ENCODE results near the gene RELN. TPM values are rescaled to one million over a fixed set of nuclear protein-coding genes. Genes with fewer than 3 reads are reported as not detected.

The RELN gene
- total and polyA plus RNA-seq, 12 donors, result 0.22 to 1.9 (median 0.93) TPM

GRCh38 chr7:103533761-103534160 lies 455.7 kb downstream of the RELN start:
- no peaks in the 10 kb centered on the region for H3K36me3 ChIP-seq
- H3K27me3 ChIP-seq, result no peaks in the 10 kb centered on the region
- no peak for DNase-seq
- 78 to 81% methylated on average over 4 of the region's 4 CpGs for WGBS, 2 donors
- peaks cover 0 to 4% (median 0%) of the 10 kb centered on the region in 9 donors for H3K4me1 ChIP-seq
- peaks cover 0 to 4% (median 0%) of the 10 kb centered on the region in 11 donors for H3K9me3 ChIP-seq
- H3K4me3 ChIP-seq, result no peak overlapping the region
- TF ChIP-seq, protein P1, sequence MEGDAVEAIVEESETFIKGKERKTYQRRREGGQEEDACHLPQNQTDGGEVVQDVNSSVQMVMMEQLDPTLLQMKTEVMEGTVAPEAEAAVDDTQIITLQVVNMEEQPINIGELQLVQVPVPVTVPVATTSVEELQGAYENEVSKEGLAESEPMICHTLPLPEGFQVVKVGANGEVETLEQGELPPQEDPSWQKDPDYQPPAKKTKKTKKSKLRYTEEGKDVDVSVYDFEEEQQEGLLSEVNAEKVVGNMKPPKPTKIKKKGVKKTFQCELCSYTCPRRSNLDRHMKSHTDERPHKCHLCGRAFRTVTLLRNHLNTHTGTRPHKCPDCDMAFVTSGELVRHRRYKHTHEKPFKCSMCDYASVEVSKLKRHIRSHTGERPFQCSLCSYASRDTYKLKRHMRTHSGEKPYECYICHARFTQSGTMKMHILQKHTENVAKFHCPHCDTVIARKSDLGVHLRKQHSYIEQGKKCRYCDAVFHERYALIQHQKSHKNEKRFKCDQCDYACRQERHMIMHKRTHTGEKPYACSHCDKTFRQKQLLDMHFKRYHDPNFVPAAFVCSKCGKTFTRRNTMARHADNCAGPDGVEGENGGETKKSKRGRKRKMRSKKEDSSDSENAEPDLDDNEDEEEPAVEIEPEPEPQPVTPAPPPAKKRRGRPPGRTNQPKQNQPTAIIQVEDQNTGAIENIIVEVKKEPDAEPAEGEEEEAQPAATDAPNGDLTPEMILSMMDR (IDR thresholded peaks at IDR 0.05), result no peak
- intact Hi-C loops (cut with DNase I), result no loop called here
- H3K27ac ChIP-seq, result no peak overlapping the region
- ATAC-seq, result no peak

DNA sequence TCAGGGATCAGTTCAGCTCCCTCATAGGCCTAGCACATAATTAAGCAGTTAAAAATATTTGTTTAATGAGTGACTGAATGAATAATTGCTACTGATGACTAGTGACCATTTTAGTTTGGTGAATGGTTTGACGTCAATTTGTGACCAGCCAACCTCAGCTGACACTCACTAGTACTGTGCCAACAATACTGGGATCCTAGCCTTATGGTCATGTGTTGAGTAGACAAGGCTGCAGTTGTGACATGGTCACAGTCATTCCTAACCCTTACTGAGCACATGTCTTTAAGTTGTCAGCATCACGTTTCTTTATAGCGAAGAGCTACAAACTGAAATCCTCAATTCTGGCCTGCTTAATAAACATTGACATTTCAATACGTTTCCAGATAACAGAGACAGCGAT lies 456.5 kb downstream of the RELN start:
- H3K4me3 ChIP-seq, result no peak overlapping the region
- H3K27me3 ChIP-seq, result no peaks in the 10 kb centered on the region
- H3K36me3 ChIP-seq, result no peaks in the 10 kb centered on the region
- no peak overlapping the region for H3K27ac ChIP-seq
- ATAC-seq, result peak in 7 of 8 donors; percentile 64 to 97 (median 85)
- peaks cover 0 to 4% (median 0%) of the 10 kb centered on the region in 11 donors for H3K9me3 ChIP-seq
- peaks cover 0 to 4% (median 0%) of the 10 kb centered on the region in 9 donors for H3K4me1 ChIP-seq
- TF ChIP-seq, protein P1 (IDR thresholded peaks at IDR 0.05), result no peak
- no peak for DNase-seq
- intact Hi-C loops (cut with DNase I), result no loop called here
- 63% methylated on average over 5 of the region's 5 CpGs for WGBS, 2 donors

GRCh38 chr7:103528152-103528551 lies 461.3 kb downstream of the RELN start:
- ATAC-seq, result no peak
- Histone ChIP-seq H3K27ac (no peak overlapping the region), H3K9me3 (peaks cover 0 to 4% (median 0%) of the 10 kb centered on the region in 11 donors), H3K36me3 (no peaks in the 10 kb centered on the region), H3K27me3 (no peaks in the 10 kb centered on the region), H3K4me1 (peaks cover 0 to 2% (median 0%) of the 10 kb centered on the region in 9 donors), H3K4me3 (no peak overlapping the region)
- TF ChIP-seq, protein P1 (IDR thresholded peaks at IDR 0.05), result no peak
- DNase-seq, result no peak
- intact Hi-C loops (cut with DNase I), result loop anchor here in 4 of 10 donors (5.0 to 10.0 kb wide), 3 partner anchors 627 to 634 kb away; no protein-coding TSS in a partner anchor
- 77 to 79% methylated on average over 2 of the region's 2 CpGs for WGBS, 2 donors

DNA sequence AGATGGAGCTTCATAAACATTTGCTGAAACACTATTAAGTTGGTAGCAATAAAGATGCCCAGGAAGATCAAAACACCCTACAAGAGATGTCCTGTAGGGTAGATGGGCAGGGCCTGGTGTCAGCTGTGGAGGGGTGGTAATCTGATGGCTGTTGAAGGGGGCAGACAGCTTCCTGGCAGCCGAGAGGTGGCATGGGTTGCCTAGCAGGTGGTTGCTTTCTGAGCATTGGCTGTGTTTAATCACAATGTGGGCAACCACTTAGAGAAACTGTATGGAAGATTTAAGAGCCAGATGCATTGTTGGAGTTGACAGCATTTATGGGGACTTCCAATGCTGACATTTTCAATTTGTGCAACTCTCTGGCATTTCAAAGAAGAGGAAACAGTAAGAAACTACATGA lies 463.5 kb downstream of the RELN start:
- H3K4me1 ChIP-seq, result no peaks in the 10 kb centered on the region
- peaks cover 0 to 3% (median 0%) of the 10 kb centered on the region in 7 donors for H3K27me3 ChIP-seq
- intact Hi-C loops (cut with DNase I), result loop anchor here in 4 of 10 donors (2.0 to 10.0 kb wide), 4 partner anchors 47 to 636 kb away; no protein-coding TSS in a partner anchor

More for the DNA sequence above, 463.5 kb downstream of the RELN start:
- DNase-seq (no peak), ATAC-seq (no peak)
- Histone ChIP-seq H3K27ac (no peak overlapping the region), H3K36me3 (no peaks in the 10 kb centered on the region), H3K4me3 (no peak overlapping the region), H3K9me3 (no peaks in the 10 kb centered on the region)
- TF ChIP-seq, protein P1 (IDR thresholded peaks at IDR 0.05), result no peak
- 34 to 44% methylated on average over 1 of the region's 1 CpG for WGBS, 2 donors
